ENCODE data around the gene TRABD2B.

The TRABD2B gene

DNA sequence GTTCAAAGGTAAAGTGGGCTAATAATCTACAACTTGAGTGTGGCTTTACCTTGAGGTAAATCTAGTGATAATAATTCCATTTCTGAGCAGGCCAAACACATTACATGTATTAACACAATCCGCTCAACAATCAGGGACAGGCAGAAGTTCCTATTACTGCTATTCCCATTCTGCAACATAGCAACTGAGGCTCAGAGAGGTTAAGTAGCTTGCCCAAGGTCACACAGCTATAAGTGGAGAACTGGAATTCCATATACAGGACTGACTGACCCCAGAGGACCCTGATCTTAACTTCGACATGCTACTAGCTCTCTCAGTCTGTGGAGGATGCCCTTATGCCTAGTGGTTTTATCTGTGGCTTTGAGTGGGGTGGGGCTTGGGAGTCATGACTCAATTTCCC lies 110.1 kb downstream of the TRABD2B start:
- Histone ChIP-seq H4K8ac (ENCODE audit: low read depth, low read length) (no peak overlapping the region), H3K4ac (ENCODE audit: low read length) (no peak overlapping the region), H3K14ac (ENCODE audit: low read length) (no peak overlapping the region), H2BK5ac (ENCODE audit: low read length) (no peak overlapping the region), H3K4me2 (ENCODE audit: insufficient read depth, low read length, poor library complexity, severe bottlenecking) (no peak overlapping the region), H2AK5ac (ENCODE audit: low read depth, low read length) (no peak overlapping the region), H3K27me3 (ENCODE audit: control insufficient read depth in 3 of 3, insufficient read depth in 3 of 3, low read depth in 1 of 3, low read length in 3 of 3) (no peaks in the 10 kb centered on the region), H3K9me3 (replicated peaks in 1 of 2; ENCODE audit: control insufficient read depth in 2 of 2, insufficient read depth in 1 of 2, low read depth in 1 of 2, low read length in 2 of 2) (no peaks in the 10 kb centered on the region), H3K27ac (replicated peaks; ENCODE audit: low read length) (no peak overlapping the region), H2BK15ac (ENCODE audit: low read length) (no peak overlapping the region), H3K23ac (ENCODE audit: low read depth, low read length, poor library complexity) (no peak overlapping the region), H4K91ac (ENCODE audit: low read depth, low read length, poor library complexity) (no peak overlapping the region), H3K36me3 (replicated peaks in 1 of 2; ENCODE audit: control insufficient read depth in 2 of 2, insufficient read depth in 2 of 2, low read length in 2 of 2) (no peaks in the 10 kb centered on the region), H3K79me1 (ENCODE audit: low read depth, low read length) (no peaks in the 10 kb centered on the region), H3K18ac (ENCODE audit: low read length) (no peak overlapping the region), H2BK120ac (ENCODE audit: low read depth, low read length) (no peak overlapping the region), H2BK12ac (ENCODE audit: low read length) (no peak overlapping the region), H3K9ac (ENCODE audit: low read depth, low read length, poor library complexity) (no peak overlapping the region), H3K4me3 (ENCODE audit: low read length in 2 of 2) (no peak overlapping the region), H3K4me1 (ENCODE audit: control insufficient read depth in 2 of 2, insufficient read depth in 1 of 2, low read depth in 1 of 2, low read length in 2 of 2) (peaks cover 0 to under 1% of the 10 kb centered on the region in 2 donors), H2AFZ (ENCODE audit: low read length) (no peak overlapping the region)
- no CpG with 5 or more reads among the region's 2 CpGs for WGBS, 2 donors (ENCODE audit: extremely low coverage in 2 of 2, insufficient read length in 2 of 2, insufficient replicate concordance in 1 of 2)
- no peak for DNase-seq (ENCODE audit: low spot score)

GRCh38 chr1:47886141-47886540 lies 111.0 kb downstream of the TRABD2B start:
- no CpG with 5 or more reads among the region's 7 CpGs for WGBS, 2 donors (ENCODE audit: extremely low coverage in 2 of 2, insufficient read length in 2 of 2, insufficient replicate concordance in 1 of 2)
- H4K91ac ChIP-seq (ENCODE audit: low read depth, low read length, poor library complexity): no peak overlapping the region
- no peak overlapping the region for H3K4me3 ChIP-seq (ENCODE audit: low read length in 2 of 2)
- no peak overlapping the region for H3K23ac ChIP-seq (ENCODE audit: low read depth, low read length, poor library complexity)
- H3K14ac ChIP-seq (ENCODE audit: low read length): no peak overlapping the region
- H3K79me1 ChIP-seq (ENCODE audit: low read depth, low read length): no peaks in the 10 kb centered on the region
- no peak overlapping the region for H2BK120ac ChIP-seq (ENCODE audit: low read depth, low read length)
- no peak overlapping the region for H2BK5ac ChIP-seq (ENCODE audit: low read length)
- no peak overlapping the region for H3K4ac ChIP-seq (ENCODE audit: low read length)
- DNase-seq (ENCODE audit: low spot score): no peak
- no peak overlapping the region for H2AK5ac ChIP-seq (ENCODE audit: low read depth, low read length)
- H3K36me3 ChIP-seq (replicated peaks in 1 of 2; ENCODE audit: control insufficient read depth in 2 of 2, insufficient read depth in 2 of 2, low read length in 2 of 2): no peaks in the 10 kb centered on the region
- no peak overlapping the region for H2BK15ac ChIP-seq (ENCODE audit: low read length)
- no peak overlapping the region for H3K27ac ChIP-seq (replicated peaks; ENCODE audit: low read length)
- no peaks in the 10 kb centered on the region for H3K9me3 ChIP-seq (replicated peaks in 1 of 2; ENCODE audit: control insufficient read depth in 2 of 2, insufficient read depth in 1 of 2, low read depth in 1 of 2, low read length in 2 of 2)
- H3K9ac ChIP-seq (ENCODE audit: low read depth, low read length, poor library complexity): no peak overlapping the region
- H4K8ac ChIP-seq (ENCODE audit: low read depth, low read length): no peak overlapping the region
- H2AFZ ChIP-seq (ENCODE audit: low read length): no peak overlapping the region
- H3K18ac ChIP-seq (ENCODE audit: low read length): no peak overlapping the region
- no peak overlapping the region for H2BK12ac ChIP-seq (ENCODE audit: low read length)
- H3K4me1 ChIP-seq (ENCODE audit: control insufficient read depth in 2 of 2, insufficient read depth in 1 of 2, low read depth in 1 of 2, low read length in 2 of 2): peaks cover 0 to 2% of the 10 kb centered on the region in 2 donors
- no peaks in the 10 kb centered on the region for H3K27me3 ChIP-seq (ENCODE audit: control insufficient read depth in 3 of 3, insufficient read depth in 3 of 3, low read depth in 1 of 3, low read length in 3 of 3)
- H3K4me2 ChIP-seq (ENCODE audit: insufficient read depth, low read length, poor library complexity, severe bottlenecking): no peak overlapping the region

DNA sequence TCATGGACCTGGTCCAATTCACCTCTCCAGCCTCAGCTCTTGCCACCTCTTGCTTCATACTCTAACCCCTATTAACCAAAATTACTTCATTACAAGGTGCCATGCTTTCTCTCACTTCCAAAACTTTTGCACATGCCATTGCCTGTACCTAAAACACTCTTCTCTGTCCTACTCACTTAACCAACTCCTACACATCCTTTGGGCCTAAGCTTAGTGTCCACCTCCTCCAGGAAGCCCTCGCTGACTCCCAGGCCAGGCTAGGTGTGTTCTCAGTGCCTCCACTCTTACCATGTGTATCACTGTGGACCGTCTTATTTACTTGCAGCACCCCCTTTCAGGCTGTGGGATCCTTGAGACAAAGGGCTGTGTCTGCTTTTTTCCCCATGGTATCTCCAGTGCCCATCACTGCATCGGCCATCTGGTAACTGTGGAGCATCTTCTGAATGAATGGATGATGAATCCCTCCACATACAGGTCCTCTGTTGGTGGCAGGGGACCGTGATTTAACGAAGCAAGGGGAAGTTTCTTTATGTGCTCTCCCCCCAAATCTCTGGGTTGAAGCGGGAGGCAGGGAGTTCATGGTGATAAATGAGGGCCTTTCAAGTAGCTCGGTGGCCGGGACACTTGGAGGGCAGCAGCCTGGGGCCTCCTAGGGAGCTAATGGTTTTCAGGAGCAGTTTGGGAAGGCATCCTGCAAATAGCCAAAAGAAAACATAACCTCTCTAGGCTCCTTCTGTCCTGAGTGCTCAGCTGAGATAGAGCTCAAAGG lies 111.9 kb downstream of the TRABD2B start:
- Histone ChIP-seq H3K4me1 (ENCODE audit: control insufficient read depth in 2 of 2, insufficient read depth in 1 of 2, low read depth in 1 of 2, low read length in 2 of 2) (peaks cover 0 to 2% of the 10 kb centered on the region in 2 donors), H2BK5ac (ENCODE audit: low read length) (no peak overlapping the region), H2BK15ac (ENCODE audit: low read length) (no peak overlapping the region), H2AFZ (ENCODE audit: low read length) (no peak overlapping the region), H3K14ac (ENCODE audit: low read length) (no peak overlapping the region), H4K8ac (ENCODE audit: low read depth, low read length) (no peak overlapping the region), H3K23ac (ENCODE audit: low read depth, low read length, poor library complexity) (no peak overlapping the region), H3K9ac (ENCODE audit: low read depth, low read length, poor library complexity) (no peak overlapping the region), H2BK12ac (ENCODE audit: low read length) (no peak overlapping the region), H3K4me3 (ENCODE audit: low read length in 2 of 2) (no peak overlapping the region), H2AK5ac (ENCODE audit: low read depth, low read length) (no peak overlapping the region), H4K91ac (ENCODE audit: low read depth, low read length, poor library complexity) (no peak overlapping the region), H3K79me1 (ENCODE audit: low read depth, low read length) (no peaks in the 10 kb centered on the region), H3K27ac (replicated peaks; ENCODE audit: low read length) (no peak overlapping the region), H2BK120ac (ENCODE audit: low read depth, low read length) (no peak overlapping the region), H3K27me3 (ENCODE audit: control insufficient read depth in 3 of 3, insufficient read depth in 3 of 3, low read depth in 1 of 3, low read length in 3 of 3) (no peaks in the 10 kb centered on the region), H3K18ac (ENCODE audit: low read length) (no peak overlapping the region), H3K9me3 (replicated peaks in 1 of 2; ENCODE audit: control insufficient read depth in 2 of 2, insufficient read depth in 1 of 2, low read depth in 1 of 2, low read length in 2 of 2) (no peaks in the 10 kb centered on the region), H3K4ac (ENCODE audit: low read length) (no peak overlapping the region), H3K36me3 (replicated peaks in 1 of 2; ENCODE audit: control insufficient read depth in 2 of 2, insufficient read depth in 2 of 2, low read length in 2 of 2) (no peaks in the 10 kb centered on the region), H3K4me2 (ENCODE audit: insufficient read depth, low read length, poor library complexity, severe bottlenecking) (no peak overlapping the region)
- no CpG with 5 or more reads among the region's 8 CpGs for WGBS, 2 donors (ENCODE audit: extremely low coverage in 2 of 2, insufficient read length in 2 of 2, insufficient replicate concordance in 1 of 2)
- DNase-seq (ENCODE audit: low spot score): no peak

GRCh38 chr1:47883963-47884362 lies 113.2 kb downstream of the TRABD2B start:
- Histone ChIP-seq H3K27ac (replicated peaks; ENCODE audit: low read length) (no peak overlapping the region), H3K27me3 (ENCODE audit: control insufficient read depth in 3 of 3, insufficient read depth in 3 of 3, low read depth in 1 of 3, low read length in 3 of 3) (no peaks in the 10 kb centered on the region), H2BK5ac (ENCODE audit: low read length) (no peak overlapping the region), H3K4me1 (ENCODE audit: control insufficient read depth in 2 of 2, insufficient read depth in 1 of 2, low read depth in 1 of 2, low read length in 2 of 2) (peaks cover 0 to 2% of the 10 kb centered on the region in 2 donors), H3K23ac (ENCODE audit: low read depth, low read length, poor library complexity) (no peak overlapping the region), H2AK5ac (ENCODE audit: low read depth, low read length) (no peak overlapping the region), H2BK12ac (ENCODE audit: low read length) (no peak overlapping the region), H3K4ac (ENCODE audit: low read length) (no peak overlapping the region), H2BK15ac (ENCODE audit: low read length) (no peak overlapping the region), H2AFZ (ENCODE audit: low read length) (no peak overlapping the region), H4K8ac (ENCODE audit: low read depth, low read length) (no peak overlapping the region), H3K79me1 (ENCODE audit: low read depth, low read length) (no peaks in the 10 kb centered on the region), H3K18ac (ENCODE audit: low read length) (no peak overlapping the region), H3K14ac (ENCODE audit: low read length) (no peak overlapping the region), H3K4me3 (ENCODE audit: low read length in 2 of 2) (no peak overlapping the region), H3K9ac (ENCODE audit: low read depth, low read length, poor library complexity) (no peak overlapping the region), H4K91ac (ENCODE audit: low read depth, low read length, poor library complexity) (no peak overlapping the region), H3K9me3 (replicated peaks in 1 of 2; ENCODE audit: control insufficient read depth in 2 of 2, insufficient read depth in 1 of 2, low read depth in 1 of 2, low read length in 2 of 2) (no peaks in the 10 kb centered on the region), H2BK120ac (ENCODE audit: low read depth, low read length) (no peak overlapping the region), H3K4me2 (ENCODE audit: insufficient read depth, low read length, poor library complexity, severe bottlenecking) (no peak overlapping the region), H3K36me3 (replicated peaks in 1 of 2; ENCODE audit: control insufficient read depth in 2 of 2, insufficient read depth in 2 of 2, low read length in 2 of 2) (no peaks in the 10 kb centered on the region)
- no CpG with 5 or more reads among the region's 1 CpG for WGBS, 2 donors (ENCODE audit: extremely low coverage in 2 of 2, insufficient read length in 2 of 2, insufficient replicate concordance in 1 of 2)
- no peak for DNase-seq (ENCODE audit: low spot score)

All from neuronal stem cell (in vitro differentiated cells).